ENCODE results near the gene RNF167. TPM values are rescaled to one million over a fixed set of nuclear protein-coding genes. Genes with fewer than 3 reads are reported as not detected.
A peak's percentile ranks its signal among the peaks of the same experiment; 100 is the strongest.

The RNF167 gene
- total and polyA plus RNA-seq, 12 donors = 65.0 to 202 (median 85.5) TPM

DNA sequence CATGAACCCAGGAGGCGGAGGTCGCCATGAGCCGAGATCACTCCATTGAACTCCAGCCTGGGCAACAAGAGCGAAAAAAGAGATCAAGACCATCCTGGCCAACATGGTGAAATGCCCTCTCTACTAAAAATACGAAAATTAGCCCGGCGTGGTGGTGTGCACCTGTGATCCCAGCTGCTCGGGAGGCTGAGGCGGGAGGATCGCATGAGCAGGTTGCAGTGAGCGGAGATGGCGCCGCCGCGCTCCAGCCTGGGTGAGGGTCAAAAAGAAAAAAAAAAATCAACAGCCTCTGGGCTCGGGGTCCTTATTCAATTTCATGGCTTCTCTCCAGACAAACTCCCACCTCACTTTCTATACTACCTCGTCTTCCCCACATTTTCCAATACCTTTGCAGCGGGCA, 11.2 kb upstream of the RNF167 start:
- no peaks in the 10 kb centered on the region for H3K27me3 ChIP-seq
- H3K9me3 ChIP-seq = no peaks in the 10 kb centered on the region
- ATAC-seq (no peak), DNase-seq (no peak)
- intact Hi-C loops (cut with DNase I) = no loop called here
- 96 to 97% methylated on average over 18 of the region's 18 CpGs for WGBS, 2 donors
- no peak for TF ChIP-seq CTCF (IDR thresholded peaks at IDR 0.05)
- H3K36me3 ChIP-seq = no peaks in the 10 kb centered on the region
- no peak overlapping the region for H3K27ac ChIP-seq
- no peak overlapping the region for H3K4me3 ChIP-seq
- peaks cover 0 to 14% (median under 1%) of the 10 kb centered on the region in 9 donors for H3K4me1 ChIP-seq

DNA sequence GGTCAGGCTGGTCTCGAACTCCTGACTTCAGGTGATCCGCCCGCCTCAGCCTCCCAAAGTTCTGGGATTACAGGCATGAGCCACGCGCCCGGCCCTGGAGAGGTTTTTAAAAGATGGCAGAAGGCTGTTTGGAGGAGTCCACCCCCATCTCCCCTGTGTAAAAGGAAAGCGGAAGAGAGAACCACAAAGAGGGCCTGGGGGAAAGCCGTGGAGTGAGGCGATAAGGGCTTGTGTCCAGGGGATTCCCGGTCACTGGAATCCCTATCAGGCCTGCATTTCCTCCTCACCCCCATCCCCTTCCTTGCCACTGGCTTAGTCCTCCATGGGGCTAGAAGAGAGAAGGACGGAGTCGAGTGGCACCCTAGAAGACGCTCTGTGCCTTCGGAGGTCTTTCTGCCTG, 8.1 kb upstream of the RNF167 start, which contains the start of gene GP1BA:
GP1BA (plus strand) TSS at position 315 of the 400 bp plus-strand sequence. CDS start 328 bp downstream, outside the sequence.
- intact Hi-C loops (cut with DNase I) = loop anchor here in 2 of 10 donors (10.0 kb wide), 1 partner anchor 53 kb away; the partner anchor contains the start of gene CAMTA2 (in 2 of the 2)
- ATAC-seq (peak in 1 of 8 donors; percentile 14), DNase-seq (no peak)
- TF ChIP-seq CTCF (IDR thresholded peaks at IDR 0.05) = no peak
- Histone ChIP-seq H3K4me3 (no peak within 1 kb of the TSS), H3K36me3 (peaks cover 0 to 18% (median 0%) of the 10 kb centered on the region in 9 donors), H3K27ac (no peak within 1 kb of the TSS), H3K27me3 (no peaks in the 10 kb centered on the region), H3K9me3 (no peaks in the 10 kb centered on the region), H3K4me1 (peaks cover 2 to 24% (median 8%) of the 10 kb centered on the region in 9 donors)
- 56% methylated on average over 14 of the region's 14 CpGs for WGBS, 2 donors

DNA sequence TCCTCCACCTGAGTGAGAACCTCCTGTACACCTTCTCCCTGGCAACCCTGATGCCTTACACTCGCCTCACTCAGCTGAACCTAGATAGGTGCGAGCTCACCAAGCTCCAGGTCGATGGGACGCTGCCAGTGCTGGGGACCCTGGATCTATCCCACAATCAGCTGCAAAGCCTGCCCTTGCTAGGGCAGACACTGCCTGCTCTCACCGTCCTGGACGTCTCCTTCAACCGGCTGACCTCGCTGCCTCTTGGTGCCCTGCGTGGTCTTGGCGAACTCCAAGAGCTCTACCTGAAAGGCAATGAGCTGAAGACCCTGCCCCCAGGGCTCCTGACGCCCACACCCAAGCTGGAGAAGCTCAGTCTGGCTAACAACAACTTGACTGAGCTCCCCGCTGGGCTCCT, 7.3 kb upstream of the RNF167 start:
- Histone ChIP-seq H3K4me1 (peaks cover 2 to 29% (median 10%) of the 10 kb centered on the region in 9 donors), H3K36me3 (peaks cover 0 to 26% (median 6%) of the 10 kb centered on the region in 9 donors), H3K27ac (no peak overlapping the region), H3K4me3 (no peak overlapping the region), H3K9me3 (no peaks in the 10 kb centered on the region), H3K27me3 (no peaks in the 10 kb centered on the region)
- ATAC-seq = no peak
- 89 to 95% methylated on average over 12 of the region's 12 CpGs for WGBS, 2 donors
- no peak for DNase-seq
- intact Hi-C loops (cut with DNase I) = loop anchor here in 2 of 10 donors (10.0 kb wide), 1 partner anchor 52 kb away; the partner anchor contains the start of gene CAMTA2 (in 2 of the 2)
- no peak for TF ChIP-seq CTCF (IDR thresholded peaks at IDR 0.05)

GRCh38 chr17:4933646-4934045, 6.4 kb upstream of the RNF167 start:
- intact Hi-C loops (cut with DNase I) = loop anchor here in 2 of 10 donors (10.0 kb wide), 1 partner anchor 51 kb away; the partner anchor contains the start of gene CAMTA2 (in 2 of the 2)
- DNase-seq = no peak
- Histone ChIP-seq H3K9me3 (no peaks in the 10 kb centered on the region), H3K4me3 (no peak overlapping the region), H3K27ac (peak overlapping the region in 3 of 10 donors; percentile 21 to 65 (median 42)), H3K4me1 (peaks cover 9 to 38% (median 18%) of the 10 kb centered on the region in 9 donors), H3K27me3 (no peaks in the 10 kb centered on the region), H3K36me3 (peaks cover 0 to 35% (median 10%) of the 10 kb centered on the region in 9 donors)
- no peak for ATAC-seq
- 86 to 94% methylated on average over 13 to 16 of the region's 16 CpGs for WGBS, 2 donors
- TF ChIP-seq CTCF (IDR thresholded peaks at IDR 0.05) = no peak

Data from heart right ventricle (tissue), 16 donors.